Loucy (cell line): ENCODE measurements around the gene PPP1R10.
A peak's percentile ranks its signal among the peaks of the same experiment; 100 is the strongest.

Source experiments
- H2AFZ ChIP-seq: fragments of 200-600 bp; sonication (generic); 2 replicates; pipeline ENCODE4 v1.6.0; 2016; ENCODE audit warnings: antibody characterized with exemption, mild to moderate bottlenecking, low read length, moderate library complexity
- H3F3A ChIP-seq: fragments of 200-600 bp; 2 replicates; pipeline ENCODE4 v1.6.0; 2016; ENCODE audit warnings: antibody characterized with exemption, low read depth, mild to moderate bottlenecking
- H3K27me3 ChIP-seq: fragments of 200-600 bp; sonication (generic); 2 replicates; pipeline ENCODE4 v1.6.1; 2014; ENCODE audit warnings: low read length, mild to moderate bottlenecking; ENCODE audit not compliant: insufficient read depth, poor library complexity, severe bottlenecking
- H3K36me3 ChIP-seq: fragments of 200-600 bp; sonication (generic); 2 replicates; pipeline ENCODE4 v1.6.1; 2016; ENCODE audit warnings: low read length; ENCODE audit not compliant: insufficient read depth
- H3K4me1 ChIP-seq: fragments of 200-600 bp; sonication (generic); 2 replicates; pipeline ENCODE4 v1.5.1; 2014; ENCODE audit warnings: low read length, mild to moderate bottlenecking; ENCODE audit not compliant: insufficient read depth, poor library complexity, severe bottlenecking
- H3K4me2 ChIP-seq: fragments of 200-600 bp; sonication (generic); 2 replicates; pipeline ENCODE4 v1.6.0; 2014; ENCODE audit warnings: antibody characterized with exemption, low read length, low read depth, mild to moderate bottlenecking; ENCODE audit not compliant: poor library complexity, severe bottlenecking
- H3K4me3 ChIP-seq: fragments of 200-600 bp; sonication (generic); 2 replicates; pipeline ENCODE4 v1.5.1; 2014; ENCODE audit warnings: low read length, mild to moderate bottlenecking, mixed read lengths; ENCODE audit not compliant: poor library complexity, severe bottlenecking
- H3K79me2 ChIP-seq: fragments of 200-600 bp; sonication (generic); 2 replicates; pipeline ENCODE4 v1.6.1; 2014; ENCODE audit warnings: low read length; ENCODE audit not compliant: insufficient read depth
- H3K9ac ChIP-seq: fragments of 200-600 bp; sonication (generic); 2 replicates; pipeline ENCODE4 v1.6.0; 2014; ENCODE audit warnings: mild to moderate bottlenecking, low read depth, low read length, moderate library complexity; ENCODE audit not compliant: poor library complexity, severe bottlenecking
- H3K9me2 ChIP-seq: fragments of 200-600 bp; sonication (generic); replicated peaks from 2 replicates; pipeline ENCODE4 v1.6.1; 2016; ENCODE audit warnings: low read depth, low read length, mixed read lengths
- H3K9me3 ChIP-seq: fragments of 200-600 bp; sonication (generic); 2 replicates; pipeline ENCODE4 v1.6.1; 2014; ENCODE audit warnings: mild to moderate bottlenecking, antibody characterized with exemption, low read length, low read depth; ENCODE audit not compliant: insufficient read depth
- H4K20me1 ChIP-seq: fragments of 200-600 bp; sonication (generic); 2 replicates; pipeline ENCODE4 v1.6.0; 2014; ENCODE audit warnings: antibody characterized with exemption, low read length, mild to moderate bottlenecking; ENCODE audit not compliant: insufficient read depth, poor library complexity, severe bottlenecking
- EZH2phosphoT487 ChIP-seq: fragments of 200-600 bp; IDR thresholded peaks from 2 replicates; pipeline ENCODE4 v1.6.1; 2018; ENCODE audit warnings: antibody characterized with exemption, mild to moderate bottlenecking, moderate library complexity, borderline replicate concordance
- TF ChIP-seq, protein P1 (sequence below): fragments of 200-600 bp; sonication (generic); conservative IDR thresholded peaks from 2 replicates; pipeline ENCODE4 v1.5.1; 2014; ENCODE audit warnings: mild to moderate bottlenecking, antibody characterized with exemption, low read length

PPP1R10 gene

DNA sequence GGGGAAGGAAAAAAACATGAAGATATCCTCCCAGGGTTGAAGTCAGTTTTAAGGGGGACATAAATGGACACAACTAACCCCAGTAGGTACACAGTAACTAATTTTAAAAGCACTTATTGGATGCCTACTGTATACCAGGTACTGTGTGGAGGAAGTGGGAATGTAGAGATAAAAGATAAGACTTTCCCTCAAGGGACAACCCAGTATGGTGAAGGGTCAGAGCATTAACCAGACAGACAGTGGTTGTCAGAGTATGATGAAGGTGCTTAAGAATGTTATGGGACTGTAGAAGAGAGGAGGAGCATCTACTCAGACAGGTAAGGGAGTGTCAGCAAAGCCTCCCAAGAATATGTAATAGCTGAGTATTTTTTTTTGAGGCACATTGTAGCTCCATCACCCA lies 44.9 kb downstream of the PPP1R10 start:
- Histone ChIP-seq H3K79me2 (peaks cover 58% of the 10 kb centered on the region), H3K36me3 (peaks cover 6% of the 10 kb centered on the region; the same call in 1 of the 2 replicates), H3K4me2 (peak overlapping the region; percentile 88), H3K9me2 (no peaks in the 10 kb centered on the region), H3F3A (no peaks in the 10 kb centered on the region), H3K4me3 (peak overlapping the region; percentile 91), H3K27me3 (no peaks in the 10 kb centered on the region), H3K9me3 (no peaks in the 10 kb centered on the region), H3K4me1 (peaks cover 42% of the 10 kb centered on the region), H3K9ac (peak overlapping the region; percentile 85), H2AFZ (no peak overlapping the region), H4K20me1 (peaks cover 55% of the 10 kb centered on the region)
- TF ChIP-seq EZH2phosphoT487, result no peak
- TF ChIP-seq, protein P1, sequence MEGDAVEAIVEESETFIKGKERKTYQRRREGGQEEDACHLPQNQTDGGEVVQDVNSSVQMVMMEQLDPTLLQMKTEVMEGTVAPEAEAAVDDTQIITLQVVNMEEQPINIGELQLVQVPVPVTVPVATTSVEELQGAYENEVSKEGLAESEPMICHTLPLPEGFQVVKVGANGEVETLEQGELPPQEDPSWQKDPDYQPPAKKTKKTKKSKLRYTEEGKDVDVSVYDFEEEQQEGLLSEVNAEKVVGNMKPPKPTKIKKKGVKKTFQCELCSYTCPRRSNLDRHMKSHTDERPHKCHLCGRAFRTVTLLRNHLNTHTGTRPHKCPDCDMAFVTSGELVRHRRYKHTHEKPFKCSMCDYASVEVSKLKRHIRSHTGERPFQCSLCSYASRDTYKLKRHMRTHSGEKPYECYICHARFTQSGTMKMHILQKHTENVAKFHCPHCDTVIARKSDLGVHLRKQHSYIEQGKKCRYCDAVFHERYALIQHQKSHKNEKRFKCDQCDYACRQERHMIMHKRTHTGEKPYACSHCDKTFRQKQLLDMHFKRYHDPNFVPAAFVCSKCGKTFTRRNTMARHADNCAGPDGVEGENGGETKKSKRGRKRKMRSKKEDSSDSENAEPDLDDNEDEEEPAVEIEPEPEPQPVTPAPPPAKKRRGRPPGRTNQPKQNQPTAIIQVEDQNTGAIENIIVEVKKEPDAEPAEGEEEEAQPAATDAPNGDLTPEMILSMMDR, result no peak

DNA sequence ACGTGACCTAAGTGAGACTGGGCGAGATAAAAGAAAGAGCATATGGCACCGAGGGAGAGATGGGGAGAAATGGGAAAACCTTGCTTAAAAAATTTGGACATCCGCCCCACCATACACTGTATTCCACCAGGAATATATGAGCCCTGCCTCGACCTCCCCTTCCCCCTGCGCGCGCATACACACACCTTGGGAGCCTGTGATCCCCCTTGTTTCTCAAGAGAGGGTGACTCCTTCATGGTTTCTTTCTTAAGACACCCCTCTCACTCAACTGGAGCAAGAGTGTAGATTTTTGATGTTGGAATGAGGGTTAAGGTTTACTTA lies 45.3 kb downstream of the PPP1R10 start:
- peak overlapping the region; percentile 91 for H3K4me3 ChIP-seq
- peaks cover 2% of the 10 kb centered on the region; the same call in 1 of the 2 replicates for H3K36me3 ChIP-seq
- H3F3A ChIP-seq, result no peaks in the 10 kb centered on the region
- no peaks in the 10 kb centered on the region for H3K27me3 ChIP-seq
- H3K4me2 ChIP-seq, result peak overlapping the region; percentile 88
- H3K9ac ChIP-seq, result peak overlapping the region; percentile 85
- no peaks in the 10 kb centered on the region for H3K9me2 ChIP-seq
- H3K9me3 ChIP-seq, result no peaks in the 10 kb centered on the region
- peaks cover 42% of the 10 kb centered on the region for H3K4me1 ChIP-seq
- H3K79me2 ChIP-seq, result peaks cover 53% of the 10 kb centered on the region
- no peak for TF ChIP-seq EZH2phosphoT487
- H4K20me1 ChIP-seq, result peaks cover 51% of the 10 kb centered on the region
- peak overlapping the region; percentile 90 for H2AFZ ChIP-seq

GRCh38 chr6:30571075-30571761 lies 45.8 kb downstream of the PPP1R10 start, which contains the start of gene ABCF1:
Gene ABCF1, plus strand, starts transcription at chr6:30571442. Its CDS starts 46 bp downstream, at chr6:30571488.
- Histone ChIP-seq H3K4me1 (peaks cover 42% of the 10 kb centered on the region), H3K36me3 (no peaks in the 10 kb centered on the region), H3K27me3 (no peaks in the 10 kb centered on the region), H2AFZ (peak within 1 kb of the TSS; percentile 90), H3F3A (no peaks in the 10 kb centered on the region), H3K9ac (peak within 1 kb of the TSS; percentile 85), H3K4me3 (peak within 1 kb of the TSS; percentile 91), H4K20me1 (peaks cover 46% of the 10 kb centered on the region), H3K9me2 (no peaks in the 10 kb centered on the region), H3K79me2 (peaks cover 48% of the 10 kb centered on the region), H3K4me2 (peak within 1 kb of the TSS; percentile 94), H3K9me3 (no peaks in the 10 kb centered on the region)
- TF ChIP-seq, protein P1, result no peak
- no peak for TF ChIP-seq EZH2phosphoT487

DNA sequence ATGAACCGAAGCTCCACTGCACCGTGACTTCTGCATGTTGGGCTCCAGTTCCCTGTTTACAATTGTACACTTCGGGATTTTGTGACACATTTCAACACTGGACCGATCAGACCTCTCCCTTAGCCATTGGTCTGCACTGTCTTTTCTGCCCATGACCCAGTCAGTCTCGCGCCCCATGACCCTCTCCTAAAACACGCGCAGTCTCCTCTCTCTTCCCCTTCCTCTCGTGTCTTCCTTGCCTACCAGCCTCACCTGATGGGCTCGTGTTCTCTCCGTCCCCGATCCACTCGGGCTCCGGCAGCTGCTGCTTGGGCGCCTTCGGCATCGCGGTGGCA lies 46.3 kb downstream of the PPP1R10 start:
- no peak for TF ChIP-seq EZH2phosphoT487
- TF ChIP-seq, protein P1, result no peak
- H3K27me3 ChIP-seq, result no peaks in the 10 kb centered on the region
- H3K9me3 ChIP-seq, result no peaks in the 10 kb centered on the region
- peak overlapping the region; percentile 71 for H3K9ac ChIP-seq
- H2AFZ ChIP-seq, result peak overlapping the region; percentile 90
- peaks cover 43% of the 10 kb centered on the region for H3K79me2 ChIP-seq
- no peaks in the 10 kb centered on the region for H3K36me3 ChIP-seq
- H3K4me1 ChIP-seq, result peaks cover 42% of the 10 kb centered on the region
- peak overlapping the region; percentile 94 for H3K4me2 ChIP-seq
- no peaks in the 10 kb centered on the region for H3F3A ChIP-seq
- peaks cover 41% of the 10 kb centered on the region for H4K20me1 ChIP-seq
- H3K4me3 ChIP-seq, result peak overlapping the region; percentile 91
- H3K9me2 ChIP-seq, result no peaks in the 10 kb centered on the region
